Chondrocyte (in vitro differentiated cells): Measurements from ENCODE around the gene GRIP1. TPM values are rescaled to one million over a fixed set of nuclear protein-coding genes. Genes with fewer than 3 reads are reported as not detected.

Experiments
- DNase-seq: peaks from one replicate; pipeline ENCODE4 v3.0.0; 2021; ENCODE audit warnings: mixed read lengths, low spot score
- H3K27ac Mint-ChIP-seq: one replicate; pipeline ENCODE4 v1.8.0; 2021; ENCODE audit warnings: mild to moderate bottlenecking, moderate library complexity, mixed read lengths; ENCODE audit not compliant: unreplicated experiment
- H3K27me3 Mint-ChIP-seq: 2 replicates; pipeline ENCODE4 v1.8.0; 2021; ENCODE audit warnings: low read depth, mixed read lengths
- H3K36me3 Mint-ChIP-seq: 2 replicates; pipeline ENCODE4 v1.8.0; 2021; ENCODE audit warnings: low read depth, mixed read lengths
- H3K4me1 Mint-ChIP-seq: 2 replicates; pipeline ENCODE4 v1.8.0; 2021; ENCODE audit warnings: low read depth, mild to moderate bottlenecking, mixed read lengths
- H3K4me3 Mint-ChIP-seq: one replicate; pipeline ENCODE4 v1.8.0; 2021; ENCODE audit warnings: mild to moderate bottlenecking, moderate library complexity, mixed read lengths; ENCODE audit not compliant: unreplicated experiment
- H3K9me3 Mint-ChIP-seq: 2 replicates; pipeline ENCODE4 v1.8.0; 2021; ENCODE audit warnings: low read depth, mixed read lengths
- total RNA-seq: library from RNA; stranded (reverse); gene quantifications from 3 replicates; pipeline ENCODE4 v1.2.1, GENCODE V29; 2021
- TF ChIP-seq, protein P1 (sequence below): fragments of 200-600 bp; sonication (generic); IDR thresholded peaks from 2 replicates; pipeline ENCODE4 v1.5.0; 2021; ENCODE audit warnings: antibody characterized with exemption, mild to moderate bottlenecking, moderate library complexity

The GRIP1 gene
- total RNA-seq, 1 donor from 2014 or later, result 5.0 TPM

DNA sequence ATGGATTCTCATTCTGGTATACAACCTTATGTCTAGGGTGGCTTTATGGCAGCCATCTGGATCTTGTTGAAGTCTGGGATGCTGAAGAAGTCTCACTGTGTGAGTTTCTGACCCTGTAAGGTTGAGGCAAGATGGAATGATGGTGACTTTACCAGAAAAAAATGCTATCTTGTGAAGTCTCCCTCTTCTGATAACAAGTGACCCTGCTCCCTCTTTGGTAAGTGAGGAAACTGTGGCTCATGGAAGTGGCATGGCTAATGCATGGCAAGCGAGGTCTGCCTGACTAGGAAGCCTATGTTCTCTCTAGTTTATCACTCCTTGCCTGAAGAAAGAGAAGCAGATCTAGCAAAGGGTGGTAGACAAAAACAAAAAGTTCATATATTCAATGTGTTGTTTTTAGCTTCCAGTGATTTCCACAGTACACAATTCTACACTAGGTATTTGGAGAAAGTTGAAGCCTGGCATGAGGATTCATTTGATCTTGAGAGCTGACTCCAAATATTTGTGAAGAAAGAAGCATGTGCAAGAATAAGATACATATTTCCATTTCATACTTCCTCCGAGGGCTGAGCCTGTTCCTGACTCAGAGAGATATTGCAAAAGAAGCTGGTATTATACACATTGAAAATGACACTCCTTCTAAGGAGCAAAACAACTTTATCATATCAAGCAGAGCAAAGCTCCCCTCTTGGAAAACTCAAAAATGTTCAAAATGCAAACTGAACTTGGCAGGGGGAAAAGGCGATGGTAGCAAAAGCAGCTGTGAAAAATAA is 313.0 kb downstream of the GRIP1 start:
- no peak for DNase-seq
- TF ChIP-seq, protein P1, sequence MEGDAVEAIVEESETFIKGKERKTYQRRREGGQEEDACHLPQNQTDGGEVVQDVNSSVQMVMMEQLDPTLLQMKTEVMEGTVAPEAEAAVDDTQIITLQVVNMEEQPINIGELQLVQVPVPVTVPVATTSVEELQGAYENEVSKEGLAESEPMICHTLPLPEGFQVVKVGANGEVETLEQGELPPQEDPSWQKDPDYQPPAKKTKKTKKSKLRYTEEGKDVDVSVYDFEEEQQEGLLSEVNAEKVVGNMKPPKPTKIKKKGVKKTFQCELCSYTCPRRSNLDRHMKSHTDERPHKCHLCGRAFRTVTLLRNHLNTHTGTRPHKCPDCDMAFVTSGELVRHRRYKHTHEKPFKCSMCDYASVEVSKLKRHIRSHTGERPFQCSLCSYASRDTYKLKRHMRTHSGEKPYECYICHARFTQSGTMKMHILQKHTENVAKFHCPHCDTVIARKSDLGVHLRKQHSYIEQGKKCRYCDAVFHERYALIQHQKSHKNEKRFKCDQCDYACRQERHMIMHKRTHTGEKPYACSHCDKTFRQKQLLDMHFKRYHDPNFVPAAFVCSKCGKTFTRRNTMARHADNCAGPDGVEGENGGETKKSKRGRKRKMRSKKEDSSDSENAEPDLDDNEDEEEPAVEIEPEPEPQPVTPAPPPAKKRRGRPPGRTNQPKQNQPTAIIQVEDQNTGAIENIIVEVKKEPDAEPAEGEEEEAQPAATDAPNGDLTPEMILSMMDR, result no peak
- Mint-ChIP-seq H3K36me3 (no peaks in the 10 kb centered on the region), H3K27me3 (no peaks in the 10 kb centered on the region), H3K9me3 (no peaks in the 10 kb centered on the region), H3K4me1 (no peaks in the 10 kb centered on the region), H3K27ac (no peak overlapping the region), H3K4me3 (no peak overlapping the region)

DNA sequence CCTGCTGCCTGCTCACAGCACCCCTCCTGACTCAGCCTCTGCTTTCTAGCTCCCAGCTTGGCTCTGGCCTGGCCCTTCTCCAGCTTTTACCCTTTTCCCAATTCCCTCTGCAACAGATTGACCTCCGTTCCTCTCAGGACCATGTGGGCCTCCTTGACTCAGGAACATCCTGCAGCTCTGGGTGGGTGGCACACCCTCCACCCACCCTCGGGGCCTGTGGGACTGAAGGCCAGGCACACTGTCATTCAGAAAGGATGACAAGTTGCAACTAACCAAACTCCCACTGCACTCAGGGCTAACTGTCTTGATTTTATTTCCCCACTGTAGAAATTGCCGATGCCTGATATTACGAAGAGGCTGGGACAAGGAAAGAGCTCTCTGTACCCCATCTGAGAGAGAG is 317.2 kb downstream of the GRIP1 start:
- Mint-ChIP-seq H3K9me3 (no peaks in the 10 kb centered on the region), H3K27ac (no peak overlapping the region), H3K4me3 (no peak overlapping the region), H3K36me3 (no peaks in the 10 kb centered on the region), H3K4me1 (no peaks in the 10 kb centered on the region), H3K27me3 (no peaks in the 10 kb centered on the region)
- no peak for DNase-seq
- TF ChIP-seq, protein P1, result no peak

DNA sequence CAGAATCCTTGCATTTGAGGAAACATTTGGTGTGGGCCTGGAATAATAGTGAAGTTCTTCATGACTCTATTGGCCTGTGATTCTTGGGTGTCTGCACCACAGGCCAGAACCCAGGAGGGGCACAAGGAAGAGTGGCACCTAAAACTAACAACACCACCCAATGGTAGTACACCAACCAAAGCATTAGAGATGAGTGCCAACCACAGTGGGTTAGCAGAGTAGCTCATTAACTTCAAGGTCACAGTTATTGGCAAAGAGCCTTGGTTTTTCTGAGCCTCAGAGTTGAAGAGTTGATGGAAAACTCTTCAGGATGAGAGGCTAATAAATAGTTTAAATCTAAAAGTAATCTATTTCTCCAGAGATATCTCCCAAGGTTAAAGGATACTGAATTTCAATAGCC is 319.6 kb downstream of the GRIP1 start:
- H3K27me3 Mint-ChIP-seq, result no peaks in the 10 kb centered on the region
- no peaks in the 10 kb centered on the region for H3K9me3 Mint-ChIP-seq
- no peaks in the 10 kb centered on the region for H3K4me1 Mint-ChIP-seq
- H3K27ac Mint-ChIP-seq, result no peak overlapping the region
- no peaks in the 10 kb centered on the region for H3K36me3 Mint-ChIP-seq
- no peak overlapping the region for H3K4me3 Mint-ChIP-seq
- TF ChIP-seq, protein P1, result no peak
- DNase-seq, result no peak

- no peak for DNase-seq
- H3K27me3 Mint-ChIP-seq, result no peaks in the 10 kb centered on the region
- H3K9me3 Mint-ChIP-seq, result no peaks in the 10 kb centered on the region
- no peaks in the 10 kb centered on the region for H3K4me1 Mint-ChIP-seq
- TF ChIP-seq, protein P1, result no peak
- H3K4me3 Mint-ChIP-seq, result no peak overlapping the region
- peaks cover 7% of the 10 kb centered on the region for H3K36me3 Mint-ChIP-seq
- no peak overlapping the region for H3K27ac Mint-ChIP-seq
These were observed 324.6 kb downstream of the GRIP1 start for GRCh38 chr12:66354291-66354690.

DNA sequence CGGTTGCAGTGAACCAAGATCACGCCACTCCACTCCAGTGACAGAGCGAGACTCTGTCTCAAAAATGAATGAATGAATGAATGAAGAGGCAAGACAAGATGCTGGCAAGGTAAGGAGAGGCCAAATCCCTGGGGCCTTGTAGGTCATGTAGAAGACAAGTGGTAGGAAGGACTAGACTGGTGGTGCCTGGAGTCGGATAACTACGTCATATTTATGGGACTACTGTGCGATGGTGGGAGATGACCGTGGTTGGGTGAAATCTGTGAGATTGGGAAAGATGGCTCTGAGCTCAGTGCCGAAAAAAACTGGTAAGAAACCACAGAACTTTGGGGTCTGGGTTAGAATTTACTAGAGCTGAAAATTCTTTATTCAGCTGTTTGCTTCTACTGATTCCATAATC is 326.0 kb downstream of the GRIP1 start:
- TF ChIP-seq, protein P1, result no peak
- Mint-ChIP-seq H3K4me3 (no peak overlapping the region), H3K27ac (no peak overlapping the region)

More for the DNA sequence above, 326.0 kb downstream of the GRIP1 start:
- H3K9me3 Mint-ChIP-seq, result no peaks in the 10 kb centered on the region
- no peak for DNase-seq
- H3K36me3 Mint-ChIP-seq, result peaks cover 7% of the 10 kb centered on the region
- no peaks in the 10 kb centered on the region for H3K27me3 Mint-ChIP-seq
- no peaks in the 10 kb centered on the region for H3K4me1 Mint-ChIP-seq
